Panc1 (cell line): Measurements from ENCODE around the gene PNPLA2. TPM values are rescaled to one million over a fixed set of nuclear protein-coding genes. Genes with fewer than 3 reads are reported as not detected.

ENCODE experiments used
- ATAC-seq: fragments of 200-7000 bp; cut with Tn5 transposase; 2 replicates; pipeline ENCODE4 v1.9.1; 2020; ENCODE audit warnings: mild to moderate bottlenecking, moderate library complexity
- BruUV-seq: library from RNA; stranded (reverse); fragments of 400-500 nt; replicated peaks from 2 replicates; lab custom pipeline; 2021; lab: Mats Ljungman, UMichigan
- CTCF ChIA-PET: fragments of 300-600 bp; sonication (Branson Sonifier 250); formaldehyde crosslinking; loops from one replicate; lab custom pipeline; 2022; ENCODE audit warnings: antibody characterized with exemption; lab: Charles Lee
- POLR2A ChIA-PET: fragments of 300-600 bp; sonication (Branson Sonifier 250); formaldehyde crosslinking; loops from one replicate; lab custom pipeline; 2022; ENCODE audit warnings: antibody characterized with exemption; lab: Charles Lee
- DNase-seq: peaks from one replicate; pipeline ENCODE4 v3.0.0-alpha.2; 2010; ENCODE audit warnings: low read depth, low spot score
- H3K27ac ChIP-seq: 2 replicates; pipeline ENCODE4 v1.5.1; 2011; ENCODE audit warnings: mild to moderate bottlenecking, low read length, inconsistent platforms
- H3K27me3 ChIP-seq: fragments of 200-500 bp; sonication (Bioruptor generic); 2 replicates; pipeline ENCODE4 v1.6.0; 2014; ENCODE audit warnings: low read length, inconsistent platforms; ENCODE audit not compliant: control insufficient read depth, insufficient read depth
- H3K36me3 ChIP-seq: fragments of 200-500 bp; sonication (Bioruptor generic); 2 replicates; pipeline ENCODE4 v1.5.1; 2014; ENCODE audit warnings: inconsistent platforms, mild to moderate bottlenecking, low read length, moderate library complexity; ENCODE audit not compliant: control insufficient read depth, insufficient read depth
- H3K4me1 ChIP-seq: 2 replicates; pipeline ENCODE4 v1.5.1; 2011; ENCODE audit warnings: inconsistent platforms, mild to moderate bottlenecking, low read length, moderate library complexity; ENCODE audit not compliant: control insufficient read depth, insufficient read depth
- H3K4me3 ChIP-seq, 2 experiments: 2 replicates each; pipeline ENCODE4 v1.5.1; 2011 to 2012; ENCODE audit warnings: low read depth in 2 of 2, low read length in 2 of 2, mild to moderate bottlenecking in 2 of 2, inconsistent platforms in 1 of 2, moderate library complexity in 1 of 2
- H3K9me3 ChIP-seq: fragments of 200-500 bp; sonication (Bioruptor generic); 2 replicates; pipeline ENCODE4 v1.5.1; 2014; ENCODE audit warnings: low read depth, mild to moderate bottlenecking, inconsistent platforms, low read length, moderate library complexity; ENCODE audit not compliant: control insufficient read depth, insufficient read depth
- POLR2AphosphoS5 ChIP-seq: IDR thresholded peaks from 2 replicates; pipeline ENCODE4 v1.6.1; 2012; ENCODE audit warnings: mild to moderate bottlenecking, low read depth, low read length, moderate library complexity
- SIN3A ChIP-seq: IDR thresholded peaks from 2 replicates; pipeline ENCODE4 v1.6.1; 2012; ENCODE audit warnings: low read depth, mild to moderate bottlenecking, low read length, moderate library complexity, borderline replicate concordance; ENCODE audit not compliant: insufficient read depth
- TCF7L2 ChIP-seq: IDR thresholded peaks from 2 replicates; pipeline ENCODE4 v1.6.1; 2011; ENCODE audit warnings: mild to moderate bottlenecking, low read depth, low read length, inconsistent platforms
- in situ Hi-C: cut with HindIII; loops from 2 replicates; pipeline ENCODE4 v1.10.0; 2016; ENCODE audit warnings: low sequenced_read_pairs, low pct_unique_long_range_greater_than_20kb
- intact Hi-C: fragments of 100-400 bp; cut with micrococcal nuclease; formaldehyde crosslinking; loops from one replicate; pipeline ENCODE4 v1.10.0; 2022; ENCODE audit not compliant: unreplicated experiment
- total RNA-seq: library from RNA; stranded (reverse); gene quantifications from one replicate; pipeline ENCODE4 v1.2.1, GENCODE V29; 2021; ENCODE audit not compliant: unreplicated experiment
- TF ChIP-seq, protein P1 (sequence below), 2 experiments: IDR thresholded peaks; 2 replicates each; pipeline ENCODE4 v1.6.1; 2011 to 2012; ENCODE audit warnings: low read depth in 2 of 2, control low read depth in 1 of 2, low read length in 1 of 2, mild to moderate bottlenecking in 1 of 2, moderate library complexity in 1 of 2; ENCODE audit not compliant: insufficient read depth in 1 of 2
- TF ChIP-seq, protein P2 (sequence below): fragments of 450-650 bp; IDR thresholded peaks from 2 replicates; pipeline ENCODE4 v1.5.1; 2017; ENCODE audit warnings: mild to moderate bottlenecking

PNPLA2 gene
- total RNA-seq, 1 experiment from 2014 or later, result 244 TPM

DNA sequence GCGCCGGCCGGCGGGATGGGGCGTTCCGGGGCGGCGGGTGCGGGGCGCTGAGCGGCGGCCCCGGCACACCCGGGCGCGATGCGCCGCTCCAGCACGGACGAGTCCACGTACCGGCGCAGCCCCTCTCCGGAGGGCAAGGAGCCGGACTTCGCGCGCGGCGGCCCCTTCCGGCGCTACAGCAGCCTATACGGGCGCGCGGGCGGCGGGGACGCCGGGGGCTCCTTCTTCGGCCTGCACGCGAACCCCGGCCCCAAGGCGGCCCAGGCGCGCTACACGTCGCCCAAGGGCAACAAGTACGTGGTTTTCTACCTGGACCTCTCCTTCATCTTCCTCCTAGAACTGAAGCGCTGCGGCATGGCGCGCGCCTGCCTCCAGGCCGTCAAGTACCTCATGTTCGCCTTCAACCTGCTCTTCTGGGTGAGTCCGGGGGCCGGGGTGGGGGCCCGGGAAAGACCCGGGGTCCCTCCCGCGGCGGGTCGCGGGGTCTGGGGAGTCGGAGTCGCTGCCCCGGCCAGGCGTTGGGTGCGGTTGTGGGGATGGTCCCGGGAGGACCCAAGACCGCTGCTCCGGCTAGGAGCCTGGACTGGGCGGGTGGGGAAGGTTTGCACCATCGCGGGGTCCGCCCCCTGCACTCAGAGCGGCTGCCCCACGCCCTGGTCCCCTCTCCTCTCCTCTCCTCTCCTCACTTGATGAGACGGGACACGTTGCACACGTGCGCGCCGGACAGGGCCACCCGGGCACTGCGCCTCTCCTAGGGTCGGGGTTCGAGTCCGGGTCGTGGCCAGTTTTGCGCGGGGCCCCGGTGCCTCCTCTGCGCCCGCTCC is 31.4 kb downstream of the PNPLA2 start:
- H3K4me3 ChIP-seq, result peak overlapping the region in 1 of 2 experiments; percentile 2; a peak in 1 of 4 replicates
- BruUV-seq, result no TSS peak
- ATAC-seq (no peak), DNase-seq (no peak)
- H3K4me1 ChIP-seq, result peaks cover 52% of the 10 kb centered on the region
- POLR2A ChIA-PET, result no interaction called here
- in situ Hi-C loops, result no loop called here
- intact Hi-C loops, result no loop called here
- H3K36me3 ChIP-seq, result peaks cover 3% of the 10 kb centered on the region; the same call in 1 of the 2 replicates
- H3K27me3 ChIP-seq, result no peaks in the 10 kb centered on the region
- H3K27ac ChIP-seq, result no peak overlapping the region
- CTCF ChIA-PET, result no interaction called here
- H3K9me3 ChIP-seq, result no peaks in the 10 kb centered on the region
- TF ChIP-seq POLR2AphosphoS5 (no peak), TCF7L2 (no peak), SIN3A (no peak)
- TF ChIP-seq, protein P1, sequence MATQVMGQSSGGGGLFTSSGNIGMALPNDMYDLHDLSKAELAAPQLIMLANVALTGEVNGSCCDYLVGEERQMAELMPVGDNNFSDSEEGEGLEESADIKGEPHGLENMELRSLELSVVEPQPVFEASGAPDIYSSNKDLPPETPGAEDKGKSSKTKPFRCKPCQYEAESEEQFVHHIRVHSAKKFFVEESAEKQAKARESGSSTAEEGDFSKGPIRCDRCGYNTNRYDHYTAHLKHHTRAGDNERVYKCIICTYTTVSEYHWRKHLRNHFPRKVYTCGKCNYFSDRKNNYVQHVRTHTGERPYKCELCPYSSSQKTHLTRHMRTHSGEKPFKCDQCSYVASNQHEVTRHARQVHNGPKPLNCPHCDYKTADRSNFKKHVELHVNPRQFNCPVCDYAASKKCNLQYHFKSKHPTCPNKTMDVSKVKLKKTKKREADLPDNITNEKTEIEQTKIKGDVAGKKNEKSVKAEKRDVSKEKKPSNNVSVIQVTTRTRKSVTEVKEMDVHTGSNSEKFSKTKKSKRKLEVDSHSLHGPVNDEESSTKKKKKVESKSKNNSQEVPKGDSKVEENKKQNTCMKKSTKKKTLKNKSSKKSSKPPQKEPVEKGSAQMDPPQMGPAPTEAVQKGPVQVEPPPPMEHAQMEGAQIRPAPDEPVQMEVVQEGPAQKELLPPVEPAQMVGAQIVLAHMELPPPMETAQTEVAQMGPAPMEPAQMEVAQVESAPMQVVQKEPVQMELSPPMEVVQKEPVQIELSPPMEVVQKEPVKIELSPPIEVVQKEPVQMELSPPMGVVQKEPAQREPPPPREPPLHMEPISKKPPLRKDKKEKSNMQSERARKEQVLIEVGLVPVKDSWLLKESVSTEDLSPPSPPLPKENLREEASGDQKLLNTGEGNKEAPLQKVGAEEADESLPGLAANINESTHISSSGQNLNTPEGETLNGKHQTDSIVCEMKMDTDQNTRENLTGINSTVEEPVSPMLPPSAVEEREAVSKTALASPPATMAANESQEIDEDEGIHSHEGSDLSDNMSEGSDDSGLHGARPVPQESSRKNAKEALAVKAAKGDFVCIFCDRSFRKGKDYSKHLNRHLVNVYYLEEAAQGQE (IDR thresholded peaks at IDR 0.05; ENCODE audit: insufficient read depth in 1 of 2, low read depth in 2 of 2, low read length in 1 of 2), result no peak
- TF ChIP-seq, protein P2, sequence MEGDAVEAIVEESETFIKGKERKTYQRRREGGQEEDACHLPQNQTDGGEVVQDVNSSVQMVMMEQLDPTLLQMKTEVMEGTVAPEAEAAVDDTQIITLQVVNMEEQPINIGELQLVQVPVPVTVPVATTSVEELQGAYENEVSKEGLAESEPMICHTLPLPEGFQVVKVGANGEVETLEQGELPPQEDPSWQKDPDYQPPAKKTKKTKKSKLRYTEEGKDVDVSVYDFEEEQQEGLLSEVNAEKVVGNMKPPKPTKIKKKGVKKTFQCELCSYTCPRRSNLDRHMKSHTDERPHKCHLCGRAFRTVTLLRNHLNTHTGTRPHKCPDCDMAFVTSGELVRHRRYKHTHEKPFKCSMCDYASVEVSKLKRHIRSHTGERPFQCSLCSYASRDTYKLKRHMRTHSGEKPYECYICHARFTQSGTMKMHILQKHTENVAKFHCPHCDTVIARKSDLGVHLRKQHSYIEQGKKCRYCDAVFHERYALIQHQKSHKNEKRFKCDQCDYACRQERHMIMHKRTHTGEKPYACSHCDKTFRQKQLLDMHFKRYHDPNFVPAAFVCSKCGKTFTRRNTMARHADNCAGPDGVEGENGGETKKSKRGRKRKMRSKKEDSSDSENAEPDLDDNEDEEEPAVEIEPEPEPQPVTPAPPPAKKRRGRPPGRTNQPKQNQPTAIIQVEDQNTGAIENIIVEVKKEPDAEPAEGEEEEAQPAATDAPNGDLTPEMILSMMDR, result no peak

DNA sequence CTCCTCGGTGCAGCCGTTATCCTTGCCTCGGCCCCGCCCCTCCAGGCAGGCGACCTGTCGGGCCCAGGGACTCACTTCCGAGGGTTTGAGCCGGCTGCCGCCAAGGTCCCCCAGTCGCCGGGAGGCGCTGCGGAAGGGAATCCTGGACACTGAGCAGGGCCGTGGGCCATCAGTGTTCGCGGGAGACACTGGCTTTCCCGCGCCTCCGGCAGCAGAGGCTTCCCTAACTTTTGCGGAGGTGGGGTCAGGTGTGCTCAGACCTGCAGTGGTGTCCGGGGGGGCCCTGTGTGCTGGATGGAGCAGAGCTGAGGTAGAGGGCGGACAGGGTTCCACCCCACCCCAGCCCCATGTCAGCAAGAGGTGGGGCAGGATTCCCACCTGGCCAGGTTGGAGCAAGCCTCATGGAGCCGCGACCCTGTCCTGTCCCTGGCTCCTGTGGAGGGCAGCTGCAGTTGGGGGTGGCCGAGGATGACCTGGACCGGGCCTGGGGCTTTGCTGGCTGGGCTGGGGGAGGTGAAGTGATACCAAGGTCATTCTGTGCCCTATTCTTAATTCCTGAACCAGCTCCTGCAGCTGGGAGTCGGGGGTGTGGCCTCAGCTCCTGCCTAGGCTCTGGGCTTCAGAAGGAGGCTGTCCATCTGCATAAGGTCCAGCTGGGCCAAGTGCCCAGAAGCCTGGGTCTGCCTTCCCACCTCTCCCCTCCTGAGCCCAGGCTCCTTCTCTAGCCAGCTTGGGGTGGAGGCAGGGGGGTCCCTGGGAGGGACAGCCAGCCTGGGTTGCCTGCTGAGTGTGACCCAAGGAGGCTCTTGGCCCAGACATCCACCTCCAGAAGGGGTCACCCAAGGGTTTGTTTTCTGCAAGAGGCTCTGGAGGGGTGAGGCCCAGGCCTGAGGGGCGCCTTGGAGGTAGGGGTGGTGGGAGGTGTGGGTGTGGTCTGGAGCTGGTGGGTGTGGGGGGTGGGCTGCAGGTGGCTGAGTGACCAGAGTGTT is 32.4 kb downstream of the PNPLA2 start:
- no peaks in the 10 kb centered on the region for H3K27me3 ChIP-seq
- ATAC-seq (peak; percentile 39), DNase-seq (no peak)
- intact Hi-C loops, result no loop called here
- POLR2A ChIA-PET, result no interaction called here
- CTCF ChIA-PET, result interaction anchor here (0.6 kb wide), 1 partner anchor 38 kb away, joined by 3 read pairs; no protein-coding TSS in a partner anchor
- no peak for TF ChIP-seq TCF7L2
- TF ChIP-seq, protein P2, result no peak; the same call in 1 of the 2 replicates
- TF ChIP-seq SIN3A, result no peak
- TF ChIP-seq, protein P1 (IDR thresholded peaks at IDR 0.05; ENCODE audit: insufficient read depth in 1 of 2, low read depth in 2 of 2, low read length in 1 of 2), result no peak
- no peak for TF ChIP-seq POLR2AphosphoS5
- no TSS peak for BruUV-seq
- peaks cover 3% of the 10 kb centered on the region; the same call in 1 of the 2 replicates for H3K36me3 ChIP-seq
- H3K27ac ChIP-seq, result no peak overlapping the region
- H3K4me1 ChIP-seq, result peaks cover 45% of the 10 kb centered on the region
- H3K4me3 ChIP-seq, result no peak overlapping the region
- H3K9me3 ChIP-seq, result no peaks in the 10 kb centered on the region
- in situ Hi-C loops, result no loop called here
